K562 (cell line): ENCODE results near the gene CARD14. TPM values are rescaled to one million over a fixed set of nuclear protein-coding genes. Genes with fewer than 3 reads are reported as not detected.

ENCODE experiments used
- GATAD2B ChIP-seq: fragments of 450-650 bp; IDR thresholded peaks from 2 replicates; pipeline ENCODE4 v1.6.1; 2017; ENCODE audit warnings: mild to moderate bottlenecking, borderline replicate concordance
- LEF1 ChIP-seq: fragments of 450-650 bp; IDR thresholded peaks from 2 replicates; pipeline ENCODE4 v1.6.1; 2016; ENCODE audit warnings: mild to moderate bottlenecking
- MEIS2 ChIP-seq: fragments of 450-650 bp; IDR thresholded peaks from 2 replicates; pipeline ENCODE4 v1.6.1; 2014; ENCODE audit warnings: mild to moderate bottlenecking; ENCODE audit not compliant: partially characterized antibody
- RAD21 ChIP-seq, 2 experiments: fragments of 250-450 bp in 1 of 2; fragments of 450-650 bp in 1 of 2; sonication (Bioruptor Pico) in 1 of 2; formaldehyde crosslinking in 1 of 2; IDR thresholded peaks in 1 of 2; conservative IDR thresholded peaks in 1 of 2; 2 replicates each; pipeline versions ENCODE4 v1.4.0 to v1.8.0; 2020 to 2022; ENCODE audit warnings: mild to moderate bottlenecking in 2 of 2, moderate library complexity in 1 of 2
- TRIM24 ChIP-seq, 2 experiments: fragments of 450-650 bp; IDR thresholded peaks; 2 replicates each; pipeline ENCODE4 v1.6.1; 2016
- ZBTB5 ChIP-seq: fragments of 450-650 bp; IDR thresholded peaks from 2 replicates; pipeline ENCODE4 v1.6.1; 2017; ENCODE audit warnings: antibody characterized with exemption
- ZNF384 ChIP-seq: IDR thresholded peaks from 2 replicates; pipeline ENCODE4 v1.6.1; 2012; ENCODE audit warnings: low read depth, low read length, improper control_type of control experiment
- ZNF444 ChIP-seq: fragments of 250-450 bp; sonication (Bioruptor Pico); IDR thresholded peaks from 2 replicates; pipeline ENCODE4 v1.4.0; 2020; ENCODE audit warnings: mild to moderate bottlenecking, moderate library complexity
- ZNF717 ChIP-seq: fragments of 250-450 bp; sonication (Bioruptor Pico); IDR thresholded peaks from 2 replicates; pipeline ENCODE4 v1.5.0; 2021
- polyA plus RNA-seq, 8 experiments: library from polyadenylated mRNA; depleted of rRNA in 4 of 8; stranded (reverse) in 5 of 8; unstranded in 3 of 8; fragments of >200 nt; fragmentation: Nextera tagmentation in 2 of 8; fragmentation: Illumina TruSeq in 1 of 8; extraction: Ambion mirVana in 2 of 8; extraction: Trizol in 1 of 8; gene quantifications; 2 replicates each; pipeline versions ENCODE4 v1.2.1 to v1.2.3, GENCODE V29; 2011 to 2014; ENCODE audit warnings: inconsistent platforms in 1 of 8, missing spikeins in 1 of 8
- total RNA-seq, 7 experiments: library from RNA; depleted of rRNA in 6 of 7; stranded (reverse); fragments of >200 nt in 6 of 7; fragmentation: Illumina TruSeq in 2 of 7; extraction: Trizol in 2 of 7; gene quantifications; 2 replicates each; pipeline versions ENCODE4 v1.2.1 to v1.2.3, GENCODE V29; 2011 to 2021; ENCODE audit warnings: low replicate concordance in 1 of 7

CARD14 gene
- total and polyA plus RNA-seq, 9 of the 15 experiments (the other 6 are each of a cell fraction or from before 2014, with no cell fraction given), result not detected

GRCh38 chr17:80254396-80255251 lies 84.8 kb downstream of the CARD14 start (continued):
- peak; percentile 62; the same call in 1 of the 2 replicates for TF ChIP-seq ZBTB5
- peak; percentile 55 for TF ChIP-seq MEIS2
- peak; percentile 85 for TF ChIP-seq LEF1
- TF ChIP-seq TRIM24 (IDR thresholded peaks at IDR 0.05), result peak in 1 of 2 experiments; percentile 65; a peak in 2 of 4 replicates
- no peak for TF ChIP-seq ZNF384
- 0 out of 2 replicates have a peak, but pooled peaks have one; percentile 56 for TF ChIP-seq ZNF717
- TF ChIP-seq RAD21 (CRISPR knock-in tag; conservative IDR thresholded peaks at IDR 0.05 in 1 of 2, IDR thresholded peaks at IDR 0.05 in 1 of 2), result peak; percentile 15 to 22; a peak in 3 of 4 replicates
- 0 out of 2 replicates have a peak, but pooled peaks have one; percentile 9 for TF ChIP-seq ZNF444 (CRISPR knock-in tag)
- TF ChIP-seq GATAD2B, result peak; percentile 72; the same call in 1 of the 2 replicates
- TF ChIP-seq, all 486 proteins: peak for 191
